ENCODE results near the gene ZNF618.

Gene ZNF618

GRCh38 chr9:114070188-114071103 is 194.3 kb downstream of the ZNF618 start:
- no peak overlapping the region for H2AFZ ChIP-seq (ENCODE audit: low read depth, low read length)
- no peak overlapping the region for H3K4me2 ChIP-seq (ENCODE audit: insufficient read depth, low read length)
- H3K27ac ChIP-seq (ENCODE audit: low read length) = no peak overlapping the region
- H4K20me1 ChIP-seq (ENCODE audit: insufficient read depth, low read length) = no peaks in the 10 kb centered on the region
- no peaks in the 10 kb centered on the region for H3K9me3 ChIP-seq (ENCODE audit: insufficient read depth, low read length, severe bottlenecking)
- H3K9ac ChIP-seq (ENCODE audit: low read depth, low read length) = no peak overlapping the region
- no peak overlapping the region for H3K4me3 ChIP-seq (ENCODE audit: low read depth in 1 of 2, low read length in 2 of 2)
- H3K36me3 ChIP-seq (ENCODE audit: insufficient read depth, low read length) = no peaks in the 10 kb centered on the region
- ATAC-seq (ENCODE audit: insufficient read depth, low read depth) (no peak), DNase-seq (no peak)
- TF ChIP-seq EZH2 (IDR thresholded peaks at IDR 0.05; ENCODE audit: borderline replicate concordance, low read depth, low read length, severe bottlenecking) = no peak
- no peaks in the 10 kb centered on the region for H3K4me1 ChIP-seq (ENCODE audit: insufficient read depth, low read length)
- H3K79me2 ChIP-seq (ENCODE audit: insufficient read depth, low read length) = no peaks in the 10 kb centered on the region
- H3K27me3 ChIP-seq (ENCODE audit: insufficient read depth, low read length, poor library complexity) = no peaks in the 10 kb centered on the region

DNA sequence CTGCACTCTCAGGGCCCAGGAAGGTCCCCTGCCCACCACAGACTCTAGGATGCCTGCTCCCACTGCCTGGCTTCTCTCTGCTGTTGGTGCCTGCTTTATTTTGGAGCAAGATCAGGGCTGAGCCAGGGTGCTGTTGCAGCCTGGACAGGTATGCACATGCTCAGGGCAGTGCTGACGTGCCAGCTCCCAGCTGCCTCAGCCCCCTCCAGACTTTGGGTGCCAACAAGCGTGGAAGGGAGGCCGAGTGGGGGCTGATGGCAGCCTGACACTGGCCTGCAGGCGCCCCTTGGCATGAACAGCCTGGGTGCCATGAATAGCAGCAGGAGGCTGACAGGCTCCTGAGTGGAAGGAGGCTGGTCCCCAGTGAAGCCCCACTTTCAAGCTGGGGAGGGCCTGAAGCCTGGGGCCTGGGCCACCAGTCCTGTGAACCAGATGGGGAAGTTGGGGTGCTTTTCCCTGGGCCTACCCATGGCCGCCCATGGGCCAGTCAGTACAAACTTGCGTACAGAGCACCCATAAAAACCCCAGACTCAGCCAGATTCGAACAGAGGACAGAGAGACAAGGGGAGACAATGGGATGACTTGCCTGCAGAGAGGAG is 195.2 kb downstream of the ZNF618 start:
- no peaks in the 10 kb centered on the region for H4K20me1 ChIP-seq (ENCODE audit: insufficient read depth, low read length)
- no peak overlapping the region for H3K4me2 ChIP-seq (ENCODE audit: insufficient read depth, low read length)
- H3K27ac ChIP-seq (ENCODE audit: low read length) = no peak overlapping the region
- ATAC-seq (ENCODE audit: insufficient read depth, low read depth) (no peak), DNase-seq (no peak)
- H3K79me2 ChIP-seq (ENCODE audit: insufficient read depth, low read length) = no peaks in the 10 kb centered on the region
- no peak overlapping the region for H2AFZ ChIP-seq (ENCODE audit: low read depth, low read length)
- H3K36me3 ChIP-seq (ENCODE audit: insufficient read depth, low read length) = no peaks in the 10 kb centered on the region
- no peak for TF ChIP-seq CTCF (IDR thresholded peaks at IDR 0.05; ENCODE audit: borderline replicate concordance, extremely low read depth, low read length, poor library complexity, severe bottlenecking)
- TF ChIP-seq EZH2 (IDR thresholded peaks at IDR 0.05; ENCODE audit: borderline replicate concordance, low read depth, low read length, severe bottlenecking) = no peak
- no peak overlapping the region for H3K9ac ChIP-seq (ENCODE audit: low read depth, low read length)
- H3K4me3 ChIP-seq (ENCODE audit: low read depth in 1 of 2, low read length in 2 of 2) = no peak overlapping the region
- no peaks in the 10 kb centered on the region for H3K27me3 ChIP-seq (ENCODE audit: insufficient read depth, low read length, poor library complexity)
- no peaks in the 10 kb centered on the region for H3K9me3 ChIP-seq (ENCODE audit: insufficient read depth, low read length, severe bottlenecking)
- H3K4me1 ChIP-seq (ENCODE audit: insufficient read depth, low read length) = no peaks in the 10 kb centered on the region

DNA sequence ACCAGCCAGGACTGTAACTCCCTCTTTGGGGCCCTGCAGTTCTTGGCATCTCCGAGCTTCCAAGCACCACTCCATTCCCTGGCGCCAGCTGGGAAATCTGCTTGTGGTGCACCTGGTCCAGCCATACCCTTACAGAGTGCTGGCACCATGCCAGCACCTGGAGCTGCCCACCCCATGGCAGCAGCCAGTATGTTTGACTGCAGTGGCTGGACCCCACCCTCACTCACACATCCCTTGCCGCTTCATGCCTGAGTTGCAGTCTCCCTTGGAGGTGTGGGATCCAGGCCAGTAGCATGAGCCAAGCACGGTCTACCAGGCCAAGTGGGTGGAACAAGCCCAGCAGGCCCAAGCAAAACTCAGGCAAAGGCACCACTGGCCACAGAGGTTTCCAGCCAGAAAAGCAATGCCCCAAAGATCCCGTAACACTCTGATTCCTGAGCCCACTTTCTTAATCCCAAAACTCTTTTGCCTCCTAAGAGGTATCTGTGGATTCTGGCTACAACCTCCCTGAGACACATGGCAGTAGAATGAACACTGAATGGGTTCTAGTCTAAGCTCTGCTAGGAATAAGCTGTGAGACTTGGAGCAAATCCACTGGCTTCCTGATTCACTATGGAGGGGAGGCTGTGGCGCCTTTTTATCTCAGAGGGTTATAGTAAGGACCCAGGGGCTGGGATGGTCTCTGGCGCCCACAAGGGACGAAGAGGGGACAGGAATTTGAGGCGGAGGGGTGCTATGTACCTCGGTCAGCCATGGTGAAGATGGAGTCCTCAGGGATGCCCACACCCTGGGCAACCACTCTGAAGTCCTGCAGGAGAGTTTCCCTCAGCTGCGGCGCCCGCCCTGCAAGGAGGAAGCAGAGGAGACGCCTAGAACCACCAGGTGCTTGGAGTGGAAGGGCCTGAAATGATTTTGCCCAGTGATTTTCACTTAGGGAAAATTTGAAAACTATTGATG is 196.4 kb downstream of the ZNF618 start:
- no peak for DNase-seq
- H4K20me1 ChIP-seq (ENCODE audit: insufficient read depth, low read length) = no peaks in the 10 kb centered on the region

More for the DNA sequence above, 196.4 kb downstream of the ZNF618 start:
- no peak overlapping the region for H3K4me2 ChIP-seq (ENCODE audit: insufficient read depth, low read length)
- ATAC-seq (ENCODE audit: insufficient read depth, low read depth) = no peak
- no peak overlapping the region for H3K27ac ChIP-seq (ENCODE audit: low read length)
- no peaks in the 10 kb centered on the region for H3K9me3 ChIP-seq (ENCODE audit: insufficient read depth, low read length, severe bottlenecking)
- no peaks in the 10 kb centered on the region for H3K79me2 ChIP-seq (ENCODE audit: insufficient read depth, low read length)
- H3K4me1 ChIP-seq (ENCODE audit: insufficient read depth, low read length) = no peaks in the 10 kb centered on the region
- TF ChIP-seq EZH2 (IDR thresholded peaks at IDR 0.05; ENCODE audit: borderline replicate concordance, low read depth, low read length, severe bottlenecking) (no peak), CTCF (IDR thresholded peaks at IDR 0.05; ENCODE audit: borderline replicate concordance, extremely low read depth, low read length, poor library complexity, severe bottlenecking) (no peak)
- H3K9ac ChIP-seq (ENCODE audit: low read depth, low read length) = no peak overlapping the region
- H2AFZ ChIP-seq (ENCODE audit: low read depth, low read length) = no peak overlapping the region
- no peaks in the 10 kb centered on the region for H3K36me3 ChIP-seq (ENCODE audit: insufficient read depth, low read length)
- H3K4me3 ChIP-seq (ENCODE audit: low read depth in 1 of 2, low read length in 2 of 2) = no peak overlapping the region
- H3K27me3 ChIP-seq (ENCODE audit: insufficient read depth, low read length, poor library complexity) = no peaks in the 10 kb centered on the region
